Measurements from ENCODE around the gene GOLGA7B.
A peak's percentile ranks its signal among the peaks of the same experiment; 100 is the strongest.

GOLGA7B gene

GRCh38 chr10:97914837-97915211 is 65.2 kb downstream of the GOLGA7B start:
- H3K14ac ChIP-seq (ENCODE audit: low read length): no peak overlapping the region
- no peak overlapping the region for H2BK12ac ChIP-seq (ENCODE audit: low read length)
- H3K18ac ChIP-seq (ENCODE audit: low read length): no peak overlapping the region
- no peak overlapping the region for H3K4ac ChIP-seq (ENCODE audit: low read length)
- no peaks in the 10 kb centered on the region for H3K9me3 ChIP-seq (replicated peaks in 1 of 2; ENCODE audit: control insufficient read depth in 2 of 2, insufficient read depth in 1 of 2, low read depth in 1 of 2, low read length in 2 of 2)
- peaks cover 0 to 5% of the 10 kb centered on the region in 2 donors for H3K4me1 ChIP-seq (ENCODE audit: control insufficient read depth in 2 of 2, insufficient read depth in 1 of 2, low read depth in 1 of 2, low read length in 2 of 2)
- H2BK15ac ChIP-seq (ENCODE audit: low read length): no peak overlapping the region
- H3K4me3 ChIP-seq (ENCODE audit: low read length in 2 of 2): no peak overlapping the region
- no peaks in the 10 kb centered on the region for H3K36me3 ChIP-seq (replicated peaks in 1 of 2; ENCODE audit: control insufficient read depth in 2 of 2, insufficient read depth in 2 of 2, low read length in 2 of 2)
- peak overlapping the region; percentile 91 for H2AK5ac ChIP-seq (ENCODE audit: low read depth, low read length)
- DNase-seq (ENCODE audit: low spot score): peak; percentile 65
- H3K23ac ChIP-seq (ENCODE audit: low read depth, low read length, poor library complexity): no peak overlapping the region
- peaks cover 0 to 36% (median 0%) of the 10 kb centered on the region in 3 experiments for H3K27me3 ChIP-seq (ENCODE audit: control insufficient read depth in 3 of 3, insufficient read depth in 3 of 3, low read depth in 1 of 3, low read length in 3 of 3)
- no peak overlapping the region for H2BK120ac ChIP-seq (ENCODE audit: low read depth, low read length)
- H3K9ac ChIP-seq (ENCODE audit: low read depth, low read length, poor library complexity): no peak overlapping the region
- H3K79me1 ChIP-seq (ENCODE audit: low read depth, low read length): no peaks in the 10 kb centered on the region
- H3K4me2 ChIP-seq (ENCODE audit: insufficient read depth, low read length, poor library complexity, severe bottlenecking): no peak overlapping the region
- H4K8ac ChIP-seq (ENCODE audit: low read depth, low read length): no peak overlapping the region
- H4K91ac ChIP-seq (ENCODE audit: low read depth, low read length, poor library complexity): no peak overlapping the region
- no peak overlapping the region for H2BK5ac ChIP-seq (ENCODE audit: low read length)
- peak overlapping the region; percentile 42 for H2AFZ ChIP-seq (ENCODE audit: low read length)
- no peak overlapping the region for H3K27ac ChIP-seq (replicated peaks; ENCODE audit: low read length)
- WGBS, 2 donors (ENCODE audit: extremely low coverage in 2 of 2, insufficient read length in 2 of 2, insufficient replicate concordance in 1 of 2): no CpG with 5 or more reads among the region's 11 CpGs

GRCh38 chr10:97915346-97916131 is 65.9 kb downstream of the GOLGA7B start:
- Histone ChIP-seq H3K4ac (ENCODE audit: low read length) (no peak overlapping the region), H2BK12ac (ENCODE audit: low read length) (no peak overlapping the region), H3K4me1 (ENCODE audit: control insufficient read depth in 2 of 2, insufficient read depth in 1 of 2, low read depth in 1 of 2, low read length in 2 of 2) (peaks cover 0 to 5% of the 10 kb centered on the region in 2 donors), H3K36me3 (replicated peaks in 1 of 2; ENCODE audit: control insufficient read depth in 2 of 2, insufficient read depth in 2 of 2, low read length in 2 of 2) (no peaks in the 10 kb centered on the region), H2BK120ac (ENCODE audit: low read depth, low read length) (no peak overlapping the region), H3K14ac (ENCODE audit: low read length) (peak overlapping the region; percentile 65), H2BK5ac (ENCODE audit: low read length) (no peak overlapping the region), H2BK15ac (ENCODE audit: low read length) (peak overlapping the region; percentile 32), H4K8ac (ENCODE audit: low read depth, low read length) (peak overlapping the region; percentile 85), H3K27ac (replicated peaks; ENCODE audit: low read length) (no peak overlapping the region), H4K91ac (ENCODE audit: low read depth, low read length, poor library complexity) (no peak overlapping the region), H2AFZ (ENCODE audit: low read length) (no peak overlapping the region), H3K4me3 (ENCODE audit: low read length in 2 of 2) (no peak overlapping the region), H3K4me2 (ENCODE audit: insufficient read depth, low read length, poor library complexity, severe bottlenecking) (no peak overlapping the region), H3K23ac (ENCODE audit: low read depth, low read length, poor library complexity) (peak overlapping the region; percentile 70), H2AK5ac (ENCODE audit: low read depth, low read length) (peak overlapping the region; percentile 91), H3K27me3 (ENCODE audit: control insufficient read depth in 3 of 3, insufficient read depth in 3 of 3, low read depth in 1 of 3, low read length in 3 of 3) (peaks cover 0 to 36% (median 0%) of the 10 kb centered on the region in 3 experiments), H3K79me1 (ENCODE audit: low read depth, low read length) (no peaks in the 10 kb centered on the region), H3K9ac (ENCODE audit: low read depth, low read length, poor library complexity) (peak overlapping the region; percentile 82), H3K9me3 (replicated peaks in 1 of 2; ENCODE audit: control insufficient read depth in 2 of 2, insufficient read depth in 1 of 2, low read depth in 1 of 2, low read length in 2 of 2) (no peaks in the 10 kb centered on the region), H3K18ac (ENCODE audit: low read length) (peak overlapping the region; percentile 63)
- DNase-seq (ENCODE audit: low spot score): no peak
- no CpG with 5 or more reads among the region's 21 CpGs for WGBS, 2 donors (ENCODE audit: extremely low coverage in 2 of 2, insufficient read length in 2 of 2, insufficient replicate concordance in 1 of 2)

DNA sequence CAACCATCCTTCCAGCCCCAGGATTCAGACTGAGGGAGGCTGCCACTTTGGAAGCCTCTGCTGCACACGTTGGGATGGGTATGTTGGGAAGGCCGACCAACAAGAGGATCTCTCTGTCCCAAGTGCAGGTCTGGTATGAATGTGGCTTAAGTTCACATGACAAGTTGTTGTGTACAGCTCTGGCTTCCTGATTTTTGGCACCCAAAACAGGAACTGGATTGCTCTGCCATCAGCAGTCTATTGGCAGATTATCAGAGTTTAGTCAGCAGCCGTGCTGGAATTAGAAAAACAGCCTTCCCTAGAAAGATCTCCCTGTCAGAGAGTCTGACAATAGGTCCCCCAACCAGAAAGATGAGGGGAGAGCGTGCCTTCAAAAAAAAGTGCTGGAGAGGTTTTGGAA is 66.9 kb downstream of the GOLGA7B start:
- no peak overlapping the region for H2BK120ac ChIP-seq (ENCODE audit: low read depth, low read length)
- no peak overlapping the region for H3K4ac ChIP-seq (ENCODE audit: low read length)
- H4K91ac ChIP-seq (ENCODE audit: low read depth, low read length, poor library complexity): no peak overlapping the region
- no peak overlapping the region for H2BK12ac ChIP-seq (ENCODE audit: low read length)
- H3K27me3 ChIP-seq (ENCODE audit: control insufficient read depth in 3 of 3, insufficient read depth in 3 of 3, low read depth in 1 of 3, low read length in 3 of 3): peaks cover 0 to 31% (median 0%) of the 10 kb centered on the region in 3 experiments
- no peaks in the 10 kb centered on the region for H3K79me1 ChIP-seq (ENCODE audit: low read depth, low read length)
- no peak overlapping the region for H3K4me3 ChIP-seq (ENCODE audit: low read length in 2 of 2)
- no peak overlapping the region for H2AK5ac ChIP-seq (ENCODE audit: low read depth, low read length)
- no peak for DNase-seq (ENCODE audit: low spot score)
- no peak overlapping the region for H4K8ac ChIP-seq (ENCODE audit: low read depth, low read length)
- WGBS, 2 donors (ENCODE audit: extremely low coverage in 2 of 2, insufficient read length in 2 of 2, insufficient replicate concordance in 1 of 2): no CpG with 5 or more reads among the region's 4 CpGs
- H3K27ac ChIP-seq (replicated peaks; ENCODE audit: low read length): no peak overlapping the region
- no peak overlapping the region for H3K18ac ChIP-seq (ENCODE audit: low read length)
- H3K36me3 ChIP-seq (replicated peaks in 1 of 2; ENCODE audit: control insufficient read depth in 2 of 2, insufficient read depth in 2 of 2, low read length in 2 of 2): no peaks in the 10 kb centered on the region
- no peak overlapping the region for H3K4me2 ChIP-seq (ENCODE audit: insufficient read depth, low read length, poor library complexity, severe bottlenecking)
- peaks cover 0 to 1% of the 10 kb centered on the region in 2 donors for H3K9me3 ChIP-seq (replicated peaks in 1 of 2; ENCODE audit: control insufficient read depth in 2 of 2, insufficient read depth in 1 of 2, low read depth in 1 of 2, low read length in 2 of 2)
- H3K9ac ChIP-seq (ENCODE audit: low read depth, low read length, poor library complexity): no peak overlapping the region
- H3K14ac ChIP-seq (ENCODE audit: low read length): no peak overlapping the region
- no peak overlapping the region for H2BK15ac ChIP-seq (ENCODE audit: low read length)
- H3K4me1 ChIP-seq (ENCODE audit: control insufficient read depth in 2 of 2, insufficient read depth in 1 of 2, low read depth in 1 of 2, low read length in 2 of 2): peaks cover 0 to 7% of the 10 kb centered on the region in 2 donors
- H2BK5ac ChIP-seq (ENCODE audit: low read length): no peak overlapping the region
- no peak overlapping the region for H2AFZ ChIP-seq (ENCODE audit: low read length)
- no peak overlapping the region for H3K23ac ChIP-seq (ENCODE audit: low read depth, low read length, poor library complexity)

- Histone ChIP-seq H2BK12ac (ENCODE audit: low read length) (no peak overlapping the region), H3K9me3 (replicated peaks in 1 of 2; ENCODE audit: control insufficient read depth in 2 of 2, insufficient read depth in 1 of 2, low read depth in 1 of 2, low read length in 2 of 2) (peaks cover 0 to 1% of the 10 kb centered on the region in 2 donors), H3K23ac (ENCODE audit: low read depth, low read length, poor library complexity) (no peak overlapping the region), H3K4ac (ENCODE audit: low read length) (no peak overlapping the region), H2AK5ac (ENCODE audit: low read depth, low read length) (no peak overlapping the region), H3K4me3 (ENCODE audit: low read length in 2 of 2) (no peak overlapping the region), H3K36me3 (replicated peaks in 1 of 2; ENCODE audit: control insufficient read depth in 2 of 2, insufficient read depth in 2 of 2, low read length in 2 of 2) (no peaks in the 10 kb centered on the region), H4K8ac (ENCODE audit: low read depth, low read length) (no peak overlapping the region), H3K79me1 (ENCODE audit: low read depth, low read length) (no peaks in the 10 kb centered on the region), H3K27ac (replicated peaks; ENCODE audit: low read length) (no peak overlapping the region), H3K4me2 (ENCODE audit: insufficient read depth, low read length, poor library complexity, severe bottlenecking) (no peak overlapping the region), H4K91ac (ENCODE audit: low read depth, low read length, poor library complexity) (no peak overlapping the region), H2AFZ (ENCODE audit: low read length) (no peak overlapping the region), H3K14ac (ENCODE audit: low read length) (no peak overlapping the region), H3K27me3 (ENCODE audit: control insufficient read depth in 3 of 3, insufficient read depth in 3 of 3, low read depth in 1 of 3, low read length in 3 of 3) (peaks cover 0 to 15% (median 0%) of the 10 kb centered on the region in 3 experiments), H2BK5ac (ENCODE audit: low read length) (no peak overlapping the region), H3K18ac (ENCODE audit: low read length) (no peak overlapping the region), H3K9ac (ENCODE audit: low read depth, low read length, poor library complexity) (no peak overlapping the region), H2BK15ac (ENCODE audit: low read length) (no peak overlapping the region), H2BK120ac (ENCODE audit: low read depth, low read length) (no peak overlapping the region), H3K4me1 (ENCODE audit: control insufficient read depth in 2 of 2, insufficient read depth in 1 of 2, low read depth in 1 of 2, low read length in 2 of 2) (peaks cover 0 to 7% of the 10 kb centered on the region in 2 donors)
- WGBS, 2 donors (ENCODE audit: extremely low coverage in 2 of 2, insufficient read length in 2 of 2, insufficient replicate concordance in 1 of 2): no CpG with 5 or more reads among the region's 3 CpGs
- DNase-seq (ENCODE audit: low spot score): no peak
Measured at GRCh38 chr10:97919012-97919411, 69.4 kb downstream of the GOLGA7B start.

All from neuronal stem cell (in vitro differentiated cells).